SIG-M5 (cell line): Measurements from ENCODE around the gene DDX18.

ENCODE experiments used
- DNase-seq: peaks from one replicate; lab custom pipeline; 2025; lab: John Stamatoyannopoulos, UW

DDX18 gene

GRCh38 chr2:117834992-117835391, 20.5 kb downstream of the DDX18 start:
- no peak for DNase-seq

GRCh38 chr2:117835990-117836760, 21.7 kb downstream of the DDX18 start:
- DNase-seq = no peak

- DNase-seq = no peak
Observed at GRCh38 chr2:117845304-117845703, 30.8 kb downstream of the DDX18 start.

DNA sequence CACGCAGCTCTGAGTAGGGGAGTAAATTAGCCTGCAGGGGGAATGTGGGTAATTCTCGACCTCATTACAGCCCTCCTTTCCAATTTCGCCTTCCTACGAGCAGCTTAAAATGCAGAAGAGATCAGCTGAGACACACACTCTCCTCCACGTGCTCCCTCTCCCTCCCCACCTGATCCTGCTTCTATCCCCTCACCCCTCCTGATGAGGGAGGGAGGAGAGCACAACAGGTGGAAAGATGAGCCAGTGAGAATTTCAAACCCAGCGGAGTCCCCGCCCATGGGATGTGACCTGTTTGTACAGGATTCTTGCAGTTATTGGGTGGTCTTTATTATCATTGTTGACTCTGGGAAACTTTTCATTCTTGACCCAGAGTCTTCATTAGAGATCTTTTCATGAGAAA, 35.5 kb downstream of the DDX18 start:
- no peak for DNase-seq

DNA sequence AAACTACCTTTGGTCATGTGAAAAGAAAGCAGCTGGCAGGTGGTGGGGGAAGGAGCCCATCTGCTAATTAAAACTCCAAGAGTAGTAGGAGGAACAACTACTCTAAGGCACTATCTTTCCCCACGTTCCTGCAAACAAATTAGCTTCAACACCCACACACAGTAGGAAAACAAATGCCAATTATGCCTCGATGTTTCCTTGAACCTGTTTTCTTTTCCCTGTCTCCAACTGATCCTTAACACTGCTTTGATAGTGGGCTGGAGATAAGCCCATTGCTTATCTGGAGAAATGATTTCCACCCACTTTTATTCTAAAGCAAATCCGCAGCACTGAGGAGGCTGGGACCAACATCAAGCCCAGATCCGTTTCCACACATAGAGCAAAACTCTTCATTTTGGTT, 36.0 kb downstream of the DDX18 start:
- no peak for DNase-seq

DNA sequence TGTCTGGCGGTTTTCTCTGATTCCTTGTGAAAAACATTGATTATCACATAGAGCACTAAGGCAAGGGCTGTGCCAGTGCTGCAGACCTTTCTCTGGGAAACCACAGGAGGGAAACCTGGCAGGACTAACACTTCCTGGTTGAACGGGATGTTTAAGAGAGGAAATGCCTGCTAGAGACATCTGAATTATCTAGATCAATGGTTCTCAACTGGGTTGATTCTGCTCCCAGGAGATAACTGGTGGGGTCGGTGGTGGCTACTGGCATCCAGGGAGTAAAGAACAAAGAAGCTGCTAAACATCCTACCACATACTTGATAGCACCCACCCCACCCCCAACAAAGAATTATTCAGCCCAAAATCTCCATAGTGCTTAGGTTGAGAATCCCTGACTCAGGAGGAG, 37.5 kb downstream of the DDX18 start:
- DNase-seq = no peak

- no peak for DNase-seq
Observed at GRCh38 chr2:117853316-117853715, 38.8 kb downstream of the DDX18 start.

DNA sequence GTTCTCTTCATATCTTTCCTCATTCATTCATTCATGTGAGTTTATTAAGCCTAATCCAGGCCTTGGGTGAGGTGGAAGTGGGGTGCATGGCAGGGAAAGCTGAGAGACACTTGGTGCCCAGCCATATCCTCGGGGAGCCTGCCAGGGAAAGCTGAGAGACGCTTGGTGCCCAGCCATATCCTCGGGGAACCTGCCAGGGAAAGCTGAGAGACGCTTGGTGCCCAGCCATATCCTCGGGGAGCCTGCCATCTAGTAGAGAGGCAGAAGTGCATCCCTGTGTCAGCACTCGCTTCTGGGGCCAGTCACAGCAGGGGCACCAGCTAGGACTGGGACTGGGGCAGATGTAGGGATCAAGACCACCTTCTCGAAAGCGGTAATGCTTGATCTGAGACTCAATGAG, 39.4 kb downstream of the DDX18 start:
- DNase-seq = no peak

DNA sequence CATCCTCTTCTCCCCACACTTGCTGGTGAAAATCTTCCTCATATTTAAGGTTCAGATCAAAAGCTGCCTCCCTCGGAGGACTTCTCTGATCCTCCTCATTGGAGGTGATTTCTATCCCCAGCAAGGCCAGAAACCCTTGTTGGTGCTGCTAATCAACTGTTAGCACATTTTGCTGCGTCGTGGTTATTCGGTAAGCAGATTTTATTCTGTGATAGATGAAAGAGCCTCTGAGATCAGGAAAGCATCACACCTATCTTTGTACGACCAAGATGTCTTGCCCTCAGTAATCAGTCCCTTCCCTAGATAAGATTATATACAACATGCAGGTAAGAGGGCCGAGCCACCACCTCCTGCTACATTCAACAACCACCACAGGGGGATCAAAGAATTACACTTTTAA, 40.1 kb downstream of the DDX18 start:
- DNase-seq = no peak

DNA sequence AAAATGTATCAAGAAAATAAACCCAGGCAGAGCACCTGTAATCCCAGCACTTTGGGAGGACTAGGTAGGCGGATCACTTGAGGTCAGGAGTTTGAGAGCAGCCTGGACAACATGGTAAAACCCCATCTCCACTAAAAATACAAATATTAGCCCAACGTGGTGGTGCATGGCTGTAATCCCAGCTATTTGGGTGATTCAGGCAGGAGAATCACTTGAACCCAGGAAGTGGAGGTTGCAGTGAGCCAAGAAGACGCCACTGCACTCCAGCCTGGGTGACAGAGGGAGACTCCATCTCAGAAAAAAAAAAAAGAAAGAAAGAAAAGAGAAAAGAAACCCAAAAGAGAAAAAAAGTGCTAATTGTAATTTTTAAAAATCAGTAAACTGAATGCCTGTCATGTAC, 41.4 kb downstream of the DDX18 start:
- no peak for DNase-seq

GRCh38 chr2:117856415-117857210, 42.1 kb downstream of the DDX18 start:
- no peak for DNase-seq

DNA sequence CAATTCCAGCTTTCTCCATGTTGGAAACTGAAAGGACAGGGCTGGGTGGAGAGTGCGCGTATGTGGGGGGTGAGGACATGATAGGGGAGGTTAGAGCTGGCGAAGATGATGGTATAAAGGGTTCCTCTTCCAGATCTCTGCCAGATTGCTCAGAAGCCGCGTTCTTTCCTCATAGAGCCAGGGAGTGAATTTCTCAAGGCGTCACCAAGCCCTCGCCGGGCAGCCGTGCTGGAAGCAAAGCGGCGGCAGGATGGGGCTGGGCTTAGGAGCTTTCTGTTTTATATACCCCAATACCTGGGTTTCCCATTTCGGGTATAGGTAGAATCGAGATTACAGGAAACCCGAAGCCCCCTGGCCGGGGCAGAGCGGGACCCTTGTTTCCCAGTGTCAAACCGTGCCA, 43.8 kb downstream of the DDX18 start:
- no peak for DNase-seq

DNA sequence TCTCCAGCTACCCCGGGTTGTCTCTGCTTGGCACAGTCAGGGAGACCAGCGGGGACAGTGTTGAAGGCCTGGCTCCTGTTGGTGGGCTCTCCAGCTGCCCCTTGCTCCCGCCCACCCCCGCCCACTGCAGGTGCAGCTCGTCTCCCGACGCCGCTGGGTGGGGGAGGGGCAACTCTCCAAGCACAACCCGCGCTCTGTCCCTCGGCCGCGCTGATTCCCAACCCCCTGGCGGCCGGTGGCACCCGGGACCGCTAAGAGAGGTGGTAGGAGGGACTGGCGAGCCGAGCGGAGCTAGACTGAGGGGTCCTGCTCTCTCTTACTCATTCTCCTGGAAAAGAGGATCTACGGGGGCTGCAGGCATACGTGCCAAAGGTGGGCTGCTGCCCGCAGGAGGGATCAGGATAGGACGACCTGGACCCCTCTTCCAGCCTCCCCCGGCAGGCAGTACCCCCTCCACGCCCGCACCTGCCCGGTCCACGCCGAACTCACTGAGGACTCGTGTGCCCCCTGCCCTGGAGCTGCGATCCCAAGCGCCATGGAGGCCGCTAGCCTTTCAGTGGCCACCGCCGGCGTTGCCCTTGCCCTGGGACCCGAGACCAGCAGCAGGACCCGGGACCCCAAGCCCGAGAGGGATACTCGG, 44.5 kb downstream of the DDX18 start:
- no peak for DNase-seq

DNA sequence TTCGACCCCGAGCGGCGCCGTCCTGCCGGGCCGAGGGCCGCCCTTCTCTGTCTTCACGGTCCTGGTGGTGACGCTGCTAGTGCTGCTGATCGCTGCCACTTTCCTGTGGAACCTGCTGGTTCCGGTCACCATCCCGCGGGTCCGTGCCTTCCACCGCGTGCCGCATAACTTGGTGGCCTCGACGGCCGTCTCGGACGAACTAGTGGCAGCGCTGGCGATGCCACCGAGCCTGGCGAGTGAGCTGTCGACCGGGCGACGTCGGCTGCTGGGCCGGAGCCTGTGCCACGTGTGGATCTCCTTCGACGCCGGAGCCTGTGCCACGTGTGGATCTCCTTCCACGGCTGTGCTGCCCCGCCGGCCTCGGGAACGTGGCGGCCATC, 45.0 kb downstream of the DDX18 start:
- DNase-seq = no peak

- no peak for DNase-seq
Observed at GRCh38 chr2:117859924-117860647, 45.6 kb downstream of the DDX18 start.

DNA sequence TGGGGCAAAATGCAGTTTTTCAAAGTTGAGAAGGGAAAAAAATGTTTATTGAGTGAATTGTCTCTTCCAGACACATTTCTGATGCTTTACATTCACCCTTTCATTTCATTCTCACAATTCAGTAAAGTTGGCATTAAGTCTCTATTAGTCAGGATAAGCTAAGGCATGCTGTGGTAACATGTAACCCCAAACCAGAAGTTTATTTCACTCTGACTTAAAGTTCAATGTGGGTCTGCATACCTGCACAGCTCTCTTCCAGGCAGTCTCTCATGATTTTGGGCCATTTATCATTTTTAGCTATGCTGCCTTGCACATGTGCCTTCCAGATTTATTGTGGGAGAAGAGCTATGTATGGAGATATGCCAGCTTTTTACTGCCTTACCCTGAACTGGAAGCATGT, 48.0 kb downstream of the DDX18 start:
- DNase-seq = no peak

GRCh38 chr2:117875786-117876185, 61.3 kb downstream of the DDX18 start:
- no peak for DNase-seq

GRCh38 chr2:117879003-117879402, 64.5 kb downstream of the DDX18 start:
- no peak for DNase-seq
